HG02870 (cell line): ENCODE results near the gene LRRC59.

ENCODE experiments used
- ATAC-seq: cut with Tn5 transposase; IDR thresholded peaks from one replicate; pipeline ENCODE4 v1.9.1; 2021; ENCODE audit warnings: mild to moderate bottlenecking, moderate library complexity; ENCODE audit not compliant: unreplicated experiment

LRRC59 gene

DNA sequence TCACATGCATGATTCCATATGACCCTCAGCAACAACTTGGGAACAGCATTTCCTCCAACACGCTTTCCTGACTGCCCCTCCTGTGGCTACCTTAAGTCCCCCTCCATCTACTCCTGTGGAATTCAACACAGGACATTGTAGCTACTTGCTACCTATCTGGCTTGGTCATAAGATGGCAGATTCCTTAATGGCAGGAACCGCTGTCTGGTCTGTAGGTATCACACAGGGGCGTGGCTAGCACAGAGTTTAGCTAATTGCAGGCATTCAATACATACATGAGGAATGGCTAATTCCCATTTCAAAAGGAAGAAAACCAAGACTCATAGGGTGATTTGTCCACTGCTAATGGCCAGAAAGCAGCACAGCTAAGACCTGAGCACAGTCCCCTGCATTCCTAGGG is 8.6 kb downstream of the LRRC59 start:
- ATAC-seq: no peak

DNA sequence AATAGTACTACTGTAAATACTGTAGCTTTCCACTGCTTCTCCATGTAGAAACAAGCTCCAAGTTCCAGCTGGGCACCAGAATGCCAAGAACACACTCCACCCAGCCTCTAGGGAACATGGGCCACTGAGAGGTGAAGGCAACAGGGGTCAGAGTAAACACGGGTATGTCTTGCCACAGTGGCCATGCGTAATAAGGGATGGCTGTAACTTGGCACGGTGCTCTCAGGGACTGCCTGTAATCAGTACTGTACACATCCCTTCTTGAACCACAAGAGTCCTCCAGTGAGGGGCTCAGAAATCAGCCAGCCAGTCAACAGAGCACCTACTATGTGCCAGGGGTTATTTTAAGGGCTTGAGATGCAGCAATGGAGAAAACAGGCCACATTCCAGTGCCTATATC is 10.8 kb downstream of the LRRC59 start:
- ATAC-seq: no peak

- no peak for ATAC-seq
Measured at GRCh38 chr17:50382931-50383330, 14.4 kb downstream of the LRRC59 start.

DNA sequence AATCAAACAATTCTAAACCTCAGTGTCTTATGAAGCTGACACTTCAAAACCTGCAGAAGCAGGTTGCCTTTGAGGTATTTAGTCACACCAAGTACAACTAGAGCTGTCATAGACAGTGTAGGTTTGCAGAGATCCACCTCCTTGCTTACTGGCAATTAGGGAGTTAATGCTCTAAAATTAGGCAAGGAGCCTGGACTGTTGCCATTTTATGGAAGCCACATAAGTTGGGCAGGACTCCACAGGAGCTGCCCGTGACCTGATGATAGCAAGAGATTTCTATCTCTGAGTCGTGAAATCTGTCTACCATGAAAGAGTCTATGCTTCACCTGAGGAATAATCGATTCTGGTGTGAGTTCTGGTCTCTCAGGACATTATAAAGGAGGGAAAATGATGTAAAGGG is 15.4 kb downstream of the LRRC59 start:
- ATAC-seq: no peak

DNA sequence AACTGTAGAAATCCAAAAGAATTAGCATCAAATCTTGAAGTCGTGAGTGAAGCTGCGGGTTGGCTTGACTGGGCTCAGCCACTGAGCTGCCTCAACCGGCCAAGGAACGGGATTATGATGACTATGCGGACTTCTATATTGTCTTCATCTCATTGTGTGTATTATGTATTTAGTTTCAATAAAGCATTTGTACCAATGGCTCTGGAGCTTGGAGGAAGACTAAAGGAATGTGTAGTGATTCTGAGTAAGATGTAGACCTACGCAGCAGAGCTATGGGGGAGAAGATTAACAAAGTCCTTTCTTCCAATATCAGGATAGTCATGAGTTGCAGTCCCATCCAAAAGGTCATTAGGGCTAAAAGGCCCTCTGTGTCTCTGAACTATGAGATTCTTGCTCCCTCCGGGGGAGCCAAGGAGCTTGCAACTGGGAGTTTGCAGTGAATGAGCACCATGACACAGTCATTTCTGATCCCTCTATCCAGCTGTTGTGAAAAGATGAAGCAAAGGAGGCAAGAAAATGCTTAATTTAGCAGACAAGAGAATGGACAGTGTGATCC is 16.0 kb downstream of the LRRC59 start:
- ATAC-seq: no peak

- no peak for ATAC-seq
Measured at GRCh38 chr17:50380369-50381259, 16.7 kb downstream of the LRRC59 start.

- no peak for ATAC-seq
Measured at GRCh38 chr17:50379351-50380132, 17.8 kb downstream of the LRRC59 start.

DNA sequence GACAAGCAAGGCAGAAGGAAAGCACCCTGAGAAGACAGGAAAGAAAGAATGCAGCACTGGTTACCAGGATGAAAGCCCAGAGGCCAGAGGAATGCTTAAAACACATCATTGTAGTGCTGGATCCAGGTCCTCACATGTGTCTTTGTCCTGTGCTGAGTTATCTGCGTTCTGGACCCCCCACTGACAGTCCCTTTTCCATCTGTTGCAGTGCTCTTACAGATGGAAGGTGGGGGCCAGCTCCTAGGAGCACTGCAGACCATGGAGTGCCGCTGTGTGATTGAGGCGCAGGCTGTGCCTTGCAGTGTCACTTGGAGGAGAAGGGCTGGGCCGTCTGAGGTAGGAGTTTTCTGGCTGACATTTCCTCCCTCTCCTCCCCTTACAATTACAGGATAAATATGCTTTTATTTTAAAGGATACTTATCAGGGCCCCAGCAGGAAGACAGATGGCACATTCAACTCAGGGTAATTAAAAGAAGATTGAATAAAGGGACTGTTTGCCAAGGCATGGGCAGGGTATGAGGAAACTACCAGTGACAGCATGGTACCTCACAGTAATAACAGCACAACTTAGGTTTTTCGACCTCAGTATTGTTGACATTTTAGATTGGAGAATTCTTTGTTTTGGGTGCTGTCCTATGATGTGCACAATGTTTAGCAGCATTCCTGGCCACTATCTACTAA is 21.3 kb downstream of the LRRC59 start:
- ATAC-seq: no peak

DNA sequence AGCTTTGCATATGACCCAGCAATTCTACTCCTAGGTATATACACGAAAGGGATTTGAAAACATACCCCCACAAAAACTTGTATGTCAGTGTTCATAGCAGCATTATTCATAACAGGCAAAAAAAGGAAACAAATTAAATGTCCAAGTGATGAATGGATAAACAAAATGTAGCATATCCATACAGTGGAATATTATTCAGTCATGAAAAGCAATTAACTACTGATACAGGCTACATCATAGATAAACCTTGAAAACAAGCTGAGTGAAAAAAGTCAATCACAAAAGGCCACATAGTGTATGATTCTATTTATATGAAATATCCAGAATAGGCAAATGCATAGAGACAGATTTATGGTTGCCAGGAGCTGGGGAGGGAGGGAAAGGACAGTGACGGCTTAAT is 23.6 kb downstream of the LRRC59 start:
- no peak for ATAC-seq

GRCh38 chr17:50372758-50373556 is 24.4 kb downstream of the LRRC59 start, which contains the start of the genes EME1 and MRPL27:
Gene EME1 (plus strand): TSS chr17:50373229. CDS start chr17:50375209, 1,980 bp downstream.
Gene MRPL27 (minus strand): TSS chr17:50373184. CDS start chr17:50373170, 14 bp downstream.
- peak; percentile 88 for ATAC-seq

DNA sequence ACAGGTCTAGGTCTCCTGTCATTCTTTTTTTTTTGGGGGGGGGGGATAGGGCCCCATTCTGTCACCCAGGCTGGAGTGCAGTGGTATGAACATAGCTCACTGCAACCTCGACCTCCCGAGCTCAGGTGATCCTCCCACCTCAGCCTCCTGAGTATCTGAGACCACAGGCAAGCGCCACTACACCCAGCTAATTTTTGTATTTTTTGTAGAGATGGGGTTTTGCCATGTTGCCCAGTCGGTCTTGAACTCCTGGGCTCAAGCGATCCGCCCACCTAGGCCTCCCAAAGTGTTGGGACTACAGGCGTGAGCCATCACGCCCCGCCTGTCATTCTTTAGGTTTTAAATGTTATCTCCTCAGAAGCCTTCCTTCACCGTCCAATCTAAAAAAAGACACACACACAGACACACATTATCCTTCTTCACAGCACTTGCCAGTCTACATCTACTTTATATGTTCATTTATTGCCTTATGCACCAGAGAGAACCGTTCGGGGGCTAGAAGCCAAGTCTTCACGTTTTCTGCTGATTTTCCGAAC is 25.0 kb downstream of the LRRC59 start:
- no peak for ATAC-seq

GRCh38 chr17:50371526-50371925 is 25.8 kb downstream of the LRRC59 start:
- no peak for ATAC-seq

DNA sequence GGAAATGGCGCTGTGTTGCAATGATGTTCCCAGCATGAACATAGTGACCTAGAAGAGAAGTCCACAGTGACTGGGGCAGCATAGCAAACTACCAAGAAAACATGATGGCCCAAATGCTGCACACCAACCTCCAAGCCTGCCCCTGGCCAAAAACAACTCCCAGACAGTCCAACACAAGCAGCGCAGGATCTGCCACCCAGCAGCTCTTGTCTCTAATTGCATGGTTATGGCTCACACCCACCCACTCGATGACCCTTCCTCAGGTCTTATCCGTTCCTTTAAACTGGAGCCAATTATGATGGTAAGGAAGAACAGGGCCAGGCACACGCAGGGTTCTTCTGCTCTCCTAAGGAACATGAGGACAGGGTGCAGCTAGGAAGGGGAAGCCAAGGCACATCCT is 27.3 kb downstream of the LRRC59 start:
- ATAC-seq: no peak

GRCh38 chr17:50367401-50367800 is 29.9 kb downstream of the LRRC59 start:
- no peak for ATAC-seq

- ATAC-seq: no peak
Measured at GRCh38 chr17:50365649-50366393, 31.5 kb downstream of the LRRC59 start.

GRCh38 chr17:50365165-50365564 is 32.2 kb downstream of the LRRC59 start:
- ATAC-seq: no peak

DNA sequence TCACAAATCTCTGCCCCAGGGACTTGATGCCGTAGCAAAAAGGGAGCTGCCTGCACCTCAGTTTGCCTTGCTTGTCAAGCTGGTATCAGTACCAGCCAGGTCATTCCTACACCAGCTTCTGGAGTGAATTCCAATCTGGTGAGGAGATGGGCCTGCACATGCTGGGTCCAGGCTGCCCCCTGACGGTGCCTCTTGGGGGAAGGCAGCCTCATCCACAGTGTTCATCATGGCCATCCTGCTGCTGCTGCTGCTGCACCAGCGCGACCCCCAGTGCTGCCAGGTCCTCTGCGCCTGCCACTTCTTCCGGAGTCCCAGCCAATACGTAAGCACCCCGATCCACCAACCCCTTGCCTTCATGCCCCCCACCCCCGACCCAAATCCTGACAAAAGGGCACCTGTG is 32.6 kb downstream of the LRRC59 start:
- ATAC-seq: no peak

DNA sequence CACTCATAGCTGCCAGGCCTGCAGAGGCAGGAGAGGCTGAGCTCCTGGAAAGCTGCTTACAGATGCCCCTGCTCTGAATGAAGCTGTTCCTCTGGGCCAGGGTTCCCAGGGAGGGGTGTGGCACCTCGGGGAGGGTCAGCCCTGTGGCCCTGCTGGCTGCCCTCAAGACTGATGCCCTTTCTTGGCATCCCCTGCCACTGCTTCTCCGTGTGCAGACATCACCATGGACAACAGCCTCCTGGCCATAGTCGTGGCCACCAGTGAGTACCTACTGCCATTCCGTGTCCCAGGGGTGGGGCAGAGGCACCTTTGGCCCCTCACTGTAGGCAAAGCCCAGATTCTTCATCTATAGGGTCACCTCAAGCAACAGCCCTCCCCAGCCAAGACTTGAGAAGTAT is 33.3 kb downstream of the LRRC59 start:
- ATAC-seq: no peak
